Measurements from ENCODE around the gene SOX14. TPM values are rescaled to one million over a fixed set of nuclear protein-coding genes. Genes with fewer than 3 reads are reported as not detected.

Gene SOX14
- total RNA-seq, 6 experiments from 2014 or later = not detected

DNA sequence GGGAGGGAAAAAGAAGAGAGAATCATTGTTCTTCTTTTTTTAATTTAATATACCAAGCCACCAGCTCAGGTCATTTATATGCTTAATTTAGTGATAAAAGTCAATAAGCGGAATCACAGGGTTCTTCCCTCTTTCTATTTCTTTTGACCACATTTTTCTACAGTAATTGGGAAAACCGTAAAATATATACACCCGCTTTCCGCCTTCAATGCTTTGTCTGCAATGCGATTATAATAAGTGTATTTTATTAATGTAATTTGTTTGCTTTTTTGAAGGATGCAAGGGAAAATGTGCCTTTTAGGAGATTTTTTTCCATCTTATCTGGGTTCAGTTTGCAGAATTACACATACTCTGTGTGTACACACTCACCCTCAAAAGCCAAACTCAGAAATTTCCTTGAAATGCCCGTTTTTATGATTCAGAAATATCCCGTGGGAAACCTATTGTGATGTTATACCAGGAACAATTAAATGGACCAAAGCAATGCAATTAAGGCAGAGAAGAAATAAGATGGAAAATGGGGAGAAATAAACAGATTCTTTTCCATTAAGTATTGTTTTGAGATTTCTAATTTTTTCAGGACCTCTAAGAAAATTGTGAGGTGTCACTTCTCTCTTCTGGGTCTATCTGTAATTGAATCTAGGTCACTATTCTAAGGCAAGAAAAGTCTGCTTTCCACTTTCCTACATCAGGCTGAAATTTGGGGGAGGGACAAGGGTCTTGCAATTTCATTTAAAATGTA, 8.3 kb downstream of the SOX14 start:
- no peak for DNase-seq
- Mint-ChIP-seq H3K4me3 (no peak overlapping the region), H3K27ac (no peak overlapping the region), H3K36me3 (ENCODE audit: low read depth) (peaks cover 5% of the 10 kb centered on the region; the same call in 1 of the 2 replicates), H3K27me3 (ENCODE audit: insufficient read depth) (peaks cover 40% of the 10 kb centered on the region), H3K9me3 (no peaks in the 10 kb centered on the region), H3K4me1 (ENCODE audit: low read depth) (no peaks in the 10 kb centered on the region)
- no peak for TF ChIP-seq CTCF (IDR thresholded peaks at IDR 0.05)

- no peak for TF ChIP-seq CTCF (IDR thresholded peaks at IDR 0.05)
- peaks cover 14% of the 10 kb centered on the region for H3K27me3 Mint-ChIP-seq (ENCODE audit: insufficient read depth)
Measured at GRCh38 chr3:137778941-137779340, 14.8 kb downstream of the SOX14 start.

GRCh38 chr3:137787529-137787928, 23.4 kb downstream of the SOX14 start:
- H3K4me1 Mint-ChIP-seq (ENCODE audit: low read depth) = no peaks in the 10 kb centered on the region
- H3K9me3 Mint-ChIP-seq = no peaks in the 10 kb centered on the region
- no peak overlapping the region for H3K27ac Mint-ChIP-seq
- H3K36me3 Mint-ChIP-seq (ENCODE audit: low read depth) = no peaks in the 10 kb centered on the region
- peaks cover 3% of the 10 kb centered on the region for H3K27me3 Mint-ChIP-seq (ENCODE audit: insufficient read depth)
- TF ChIP-seq CTCF (IDR thresholded peaks at IDR 0.05) = no peak
- DNase-seq = no peak
- no peak overlapping the region for H3K4me3 Mint-ChIP-seq

More at GRCh38 chr3:137778941-137779340, 14.8 kb downstream of the SOX14 start:
- H3K9me3 Mint-ChIP-seq = no peaks in the 10 kb centered on the region
- DNase-seq = no peak
- no peak overlapping the region for H3K4me3 Mint-ChIP-seq
- no peak overlapping the region for H3K27ac Mint-ChIP-seq
- no peaks in the 10 kb centered on the region for H3K36me3 Mint-ChIP-seq (ENCODE audit: low read depth)
- no peaks in the 10 kb centered on the region for H3K4me1 Mint-ChIP-seq (ENCODE audit: low read depth)

DNA sequence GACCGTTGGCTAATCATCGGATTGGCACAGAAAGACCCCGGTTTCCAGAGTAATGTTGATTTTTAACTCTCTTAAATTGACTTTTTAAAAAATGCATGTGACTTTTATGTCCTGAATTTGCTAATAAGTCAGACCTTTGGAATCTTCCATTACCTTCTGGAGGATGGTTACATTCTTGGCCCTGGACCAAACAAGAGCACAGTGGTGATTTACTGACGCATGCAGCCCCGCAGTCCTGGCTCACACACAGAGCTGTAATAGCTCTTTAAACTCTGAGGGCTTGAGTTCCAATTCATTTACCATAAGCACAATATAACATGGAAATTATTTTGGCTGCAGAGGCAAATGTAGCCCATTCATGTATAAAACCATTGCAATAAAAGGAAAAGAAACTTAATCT, 25.1 kb downstream of the SOX14 start:
- Mint-ChIP-seq H3K4me1 (ENCODE audit: low read depth) (no peaks in the 10 kb centered on the region), H3K27me3 (ENCODE audit: insufficient read depth) (peaks cover 3% of the 10 kb centered on the region; the same call in 1 of the 2 replicates), H3K9me3 (no peaks in the 10 kb centered on the region), H3K36me3 (ENCODE audit: low read depth) (no peaks in the 10 kb centered on the region), H3K4me3 (no peak overlapping the region), H3K27ac (no peak overlapping the region)
- no peak for TF ChIP-seq CTCF (IDR thresholded peaks at IDR 0.05)
- DNase-seq = peak; percentile 1

DNA sequence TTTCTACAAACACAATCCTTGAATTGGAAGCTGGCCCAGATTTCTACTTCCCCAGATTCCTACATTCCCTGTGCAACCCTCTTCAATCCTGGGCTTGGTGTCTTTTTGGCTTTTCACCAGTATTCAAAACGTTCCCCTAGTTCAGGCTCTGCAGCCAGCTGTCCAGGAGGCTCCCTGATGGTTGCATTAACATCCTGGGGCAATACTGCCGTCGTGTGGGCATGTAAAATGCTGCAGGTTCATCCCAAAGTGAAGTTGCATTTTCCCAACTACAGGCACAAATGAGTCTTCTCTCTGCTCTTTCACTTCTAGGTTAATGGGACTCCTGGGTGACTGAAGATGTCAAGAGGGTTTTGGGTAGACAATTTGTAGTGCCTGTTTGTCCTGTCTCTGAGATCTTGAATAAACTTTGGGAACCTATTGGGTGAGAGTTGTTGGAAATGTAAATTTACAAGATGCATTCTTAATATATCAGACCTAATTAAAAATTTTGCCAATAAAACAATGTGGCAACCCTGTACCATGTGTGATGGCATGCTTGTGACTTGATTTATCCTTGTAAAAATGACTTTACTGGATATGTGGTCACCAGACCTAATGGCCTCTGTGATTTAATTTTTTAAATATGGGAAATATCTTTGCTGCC, 28.6 kb downstream of the SOX14 start:
- DNase-seq = peak; percentile 47
- Mint-ChIP-seq H3K27ac (no peak overlapping the region), H3K36me3 (ENCODE audit: low read depth) (no peaks in the 10 kb centered on the region), H3K9me3 (no peaks in the 10 kb centered on the region), H3K4me1 (ENCODE audit: low read depth) (no peaks in the 10 kb centered on the region), H3K27me3 (ENCODE audit: insufficient read depth) (no peaks in the 10 kb centered on the region; the same call in 1 of the 2 replicates), H3K4me3 (no peak overlapping the region; the same call in 1 of the 2 replicates)
- TF ChIP-seq CTCF (IDR thresholded peaks at IDR 0.05) = peak; percentile 78
